GM23338 (cell line): ENCODE results near the gene SRCIN1.

Source experiments
- CREB1 ChIP-seq: fragments of 250-450 bp; sonication (Bioruptor Pico); IDR thresholded peaks from 2 replicates; pipeline ENCODE4 v1.5.0; 2020; ENCODE audit warnings: low read depth, mild to moderate bottlenecking, moderate library complexity
- TF ChIP-seq, protein P1 (sequence below), 2 experiments: fragments of 200-600 bp in 1 of 2; sonication (generic) in 1 of 2; conservative IDR thresholded peaks; 2 replicates each; pipeline versions ENCODE4 v1.5.1 to v1.6.1; 2016 to 2017; ENCODE audit warnings: antibody characterized with exemption in 2 of 2, low read depth in 2 of 2, mild to moderate bottlenecking in 2 of 2, moderate library complexity in 1 of 2

DNA sequence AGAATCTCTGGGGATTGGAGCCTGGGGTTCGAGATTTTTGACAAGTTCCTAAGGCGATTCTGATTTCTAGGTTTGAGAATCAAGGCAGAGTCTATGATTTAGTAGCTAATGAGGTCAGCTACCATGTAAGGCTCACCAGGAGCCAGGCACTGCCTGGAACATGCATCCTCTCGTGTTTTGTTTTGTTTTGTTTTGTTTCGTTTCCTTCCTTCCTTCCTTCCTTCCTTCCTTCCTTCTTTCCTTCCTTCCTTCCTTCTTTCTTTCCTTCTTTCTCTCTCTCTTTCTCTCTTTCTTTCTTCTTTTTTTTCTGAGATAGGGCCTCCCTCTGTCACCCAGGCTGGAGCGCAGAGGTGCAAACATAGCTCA lies 39.1 kb downstream of the SRCIN1 start:
- TF ChIP-seq, protein P1, sequence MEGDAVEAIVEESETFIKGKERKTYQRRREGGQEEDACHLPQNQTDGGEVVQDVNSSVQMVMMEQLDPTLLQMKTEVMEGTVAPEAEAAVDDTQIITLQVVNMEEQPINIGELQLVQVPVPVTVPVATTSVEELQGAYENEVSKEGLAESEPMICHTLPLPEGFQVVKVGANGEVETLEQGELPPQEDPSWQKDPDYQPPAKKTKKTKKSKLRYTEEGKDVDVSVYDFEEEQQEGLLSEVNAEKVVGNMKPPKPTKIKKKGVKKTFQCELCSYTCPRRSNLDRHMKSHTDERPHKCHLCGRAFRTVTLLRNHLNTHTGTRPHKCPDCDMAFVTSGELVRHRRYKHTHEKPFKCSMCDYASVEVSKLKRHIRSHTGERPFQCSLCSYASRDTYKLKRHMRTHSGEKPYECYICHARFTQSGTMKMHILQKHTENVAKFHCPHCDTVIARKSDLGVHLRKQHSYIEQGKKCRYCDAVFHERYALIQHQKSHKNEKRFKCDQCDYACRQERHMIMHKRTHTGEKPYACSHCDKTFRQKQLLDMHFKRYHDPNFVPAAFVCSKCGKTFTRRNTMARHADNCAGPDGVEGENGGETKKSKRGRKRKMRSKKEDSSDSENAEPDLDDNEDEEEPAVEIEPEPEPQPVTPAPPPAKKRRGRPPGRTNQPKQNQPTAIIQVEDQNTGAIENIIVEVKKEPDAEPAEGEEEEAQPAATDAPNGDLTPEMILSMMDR (conservative IDR thresholded peaks at IDR 0.05; ENCODE audit: low read depth in 2 of 2), result no peak
- no peak for TF ChIP-seq CREB1 (CRISPR knock-in tag)
